Activated B cell treated with CpG ODN at 0.5 μM for 24 hours (primary cell): ENCODE results near the gene RPUSD3. TPM values are rescaled to one million over a fixed set of nuclear protein-coding genes. Genes with fewer than 3 reads are reported as not detected.

Source experiments
- ATAC-seq: fragments of 200-7000 bp; cut with Tn5 transposase; one replicate; pipeline ENCODE4 v1.10.0; 2021; ENCODE audit warnings: low read depth, mild to moderate bottlenecking, moderate library complexity
- CTCF ChIA-PET: fragments of 350-600 bp; sonication (Branson Sonifier 250); formaldehyde crosslinking; loops from one replicate; lab custom pipeline; 2021; ENCODE audit warnings: antibody characterized with exemption; lab: Charles Lee
- POLR2A ChIA-PET: fragments of 350-600 bp; sonication (Branson Sonifier 250); formaldehyde crosslinking; loops from one replicate; lab custom pipeline; 2021; ENCODE audit warnings: antibody characterized with exemption; lab: Charles Lee
- DNase-seq: peaks from one replicate; pipeline ENCODE4 v3.0.0; 2022
- H3K27ac Mint-ChIP-seq: one replicate; pipeline ENCODE4 v1.8.0; 2020; ENCODE audit warnings: mixed read lengths
- H3K27me3 Mint-ChIP-seq: one replicate; pipeline ENCODE4 v1.8.0; 2021; ENCODE audit warnings: mixed read lengths
- H3K36me3 Mint-ChIP-seq: one replicate; pipeline ENCODE4 v1.8.0; 2021; ENCODE audit warnings: low read depth, mixed read lengths
- H3K4me1 Mint-ChIP-seq: one replicate; pipeline ENCODE4 v1.8.0; 2021; ENCODE audit warnings: mixed read lengths
- H3K4me3 Mint-ChIP-seq: one replicate; pipeline ENCODE4 v1.8.0; 2020; ENCODE audit warnings: mild to moderate bottlenecking, mixed read lengths
- H3K9me3 Mint-ChIP-seq: one replicate; pipeline ENCODE4 v1.8.0; 2020; ENCODE audit warnings: mixed read lengths
- CTCF ChIP-seq: fragments of 200-600 bp; IDR thresholded peaks from one replicate; pipeline ENCODE4 v1.8.0; 2022; ENCODE audit warnings: antibody characterized with exemption, mild to moderate bottlenecking
- intact Hi-C: fragments of 100-400 bp; cut with micrococcal nuclease; formaldehyde crosslinking; loops from one replicate; pipeline ENCODE4 v1.15.1; 2024
- total RNA-seq: library from RNA; stranded (reverse); gene quantifications from 2 replicates; pipeline ENCODE4 v1.2.3, GENCODE V29; 2022

The RPUSD3 gene
- total RNA-seq, 1 donor from 2014 or later: 55.7 TPM

- Mint-ChIP-seq H3K27me3 (no peaks in the 10 kb centered on the region), H3K4me3 (no peak overlapping the region), H3K4me1 (peaks cover 33% of the 10 kb centered on the region), H3K36me3 (peaks cover 55% of the 10 kb centered on the region), H3K27ac (no peak overlapping the region), H3K9me3 (no peaks in the 10 kb centered on the region)
- ATAC-seq: no peak
- no peak for DNase-seq
- ChIA-PET POLR2A (interaction anchor here (0.9 to 6.4 kb wide), 2 partner anchors 12 to 25 kb away, joined by 3 to 146 read pairs; partner anchors contain the start of genes ARPC4 and TADA3), CTCF (interaction anchor here (1.2 kb wide), 1 partner anchor 80 kb away, joined by 3 read pairs; no protein-coding TSS in a partner anchor)
- no peak for TF ChIP-seq CTCF
- intact Hi-C loops: loop anchor here (5.0 kb wide), 3 partner anchors 75 to 305 kb away; partner anchors contain the start of genes BRPF1 and CRELD1
Measured at GRCh38 chr3:9806688-9807589, 36.9 kb downstream of the RPUSD3 start.

- H3K4me3 Mint-ChIP-seq: no peak overlapping the region
- H3K9me3 Mint-ChIP-seq: no peaks in the 10 kb centered on the region
- H3K36me3 Mint-ChIP-seq: peaks cover 63% of the 10 kb centered on the region
- TF ChIP-seq CTCF: no peak
- peak overlapping the region; percentile 41 for H3K27ac Mint-ChIP-seq
- ChIA-PET CTCF (no interaction called here), POLR2A (interaction anchor here (0.9 to 6.4 kb wide), 3 partner anchors 11 to 79 kb away, joined by 3 to 146 read pairs (median 3); partner anchors contain the start of genes ARPC4 and TADA3)
- no peaks in the 10 kb centered on the region for H3K27me3 Mint-ChIP-seq
- ATAC-seq (no peak), DNase-seq (no peak)
- intact Hi-C loops: loop anchor here (5.0 kb wide), 3 partner anchors 74 to 304 kb away; partner anchors contain the start of genes BRPF1 and CRELD1
- H3K4me1 Mint-ChIP-seq: peaks cover 32% of the 10 kb centered on the region
Measured at GRCh38 chr3:9806137-9806536, 37.7 kb downstream of the RPUSD3 start.

GRCh38 chr3:9804996-9805395 lies 38.8 kb downstream of the RPUSD3 start:
- Mint-ChIP-seq H3K4me1 (peaks cover 24% of the 10 kb centered on the region), H3K27ac (no peak overlapping the region), H3K36me3 (peaks cover 72% of the 10 kb centered on the region), H3K27me3 (no peaks in the 10 kb centered on the region), H3K9me3 (no peaks in the 10 kb centered on the region), H3K4me3 (no peak overlapping the region)
- DNase-seq: no peak
- ChIA-PET POLR2A (interaction anchor here (2.5 to 6.4 kb wide), 2 partner anchors 10 to 55 kb away, joined by 6 to 146 read pairs; partner anchors contain the start of genes ARPC4, OGG1 and TADA3), CTCF (interaction anchor here (1.3 kb wide), 2 partner anchors 10 to 22 kb away, joined by 5 read pairs; no protein-coding TSS in a partner anchor)
- TF ChIP-seq CTCF: no peak
- intact Hi-C loops: loop anchor here (5.0 kb wide), 3 partner anchors 73 to 303 kb away; partner anchors contain the start of genes BRPF1 and CRELD1
- ATAC-seq: no peak

GRCh38 chr3:9803494-9803893 lies 40.3 kb downstream of the RPUSD3 start:
- Mint-ChIP-seq H3K27me3 (no peaks in the 10 kb centered on the region), H3K36me3 (peaks cover 80% of the 10 kb centered on the region), H3K4me3 (no peak overlapping the region), H3K27ac (no peak overlapping the region), H3K4me1 (peaks cover 11% of the 10 kb centered on the region), H3K9me3 (no peaks in the 10 kb centered on the region)
- DNase-seq (no peak), ATAC-seq (no peak)
- CTCF ChIA-PET: no interaction called here
- intact Hi-C loops: no loop called here
- POLR2A ChIA-PET: interaction anchor here (0.6 to 2.5 kb wide), 2 partner anchors 54 to 97 kb away, joined by 3 to 6 read pairs; partner anchors contain the start of gene OGG1
- TF ChIP-seq CTCF: no peak
